CD4-positive, alpha-beta T cell treated with Interleukin-12 subunit alpha and Interleukin-12 subunit beta, for 1 hour (primary cell): Measurements from ENCODE around the gene SNX9.
"Not testable (repeated sequence)": the region's sequence is repeated elsewhere in the genome, so short reads cannot be mapped to it uniquely, and the experiment has no call there.

Source experiments
- DNase-seq: peaks from one replicate; pipeline ENCODE4 v3.0.0-alpha.2; 2020

The SNX9 gene

DNA sequence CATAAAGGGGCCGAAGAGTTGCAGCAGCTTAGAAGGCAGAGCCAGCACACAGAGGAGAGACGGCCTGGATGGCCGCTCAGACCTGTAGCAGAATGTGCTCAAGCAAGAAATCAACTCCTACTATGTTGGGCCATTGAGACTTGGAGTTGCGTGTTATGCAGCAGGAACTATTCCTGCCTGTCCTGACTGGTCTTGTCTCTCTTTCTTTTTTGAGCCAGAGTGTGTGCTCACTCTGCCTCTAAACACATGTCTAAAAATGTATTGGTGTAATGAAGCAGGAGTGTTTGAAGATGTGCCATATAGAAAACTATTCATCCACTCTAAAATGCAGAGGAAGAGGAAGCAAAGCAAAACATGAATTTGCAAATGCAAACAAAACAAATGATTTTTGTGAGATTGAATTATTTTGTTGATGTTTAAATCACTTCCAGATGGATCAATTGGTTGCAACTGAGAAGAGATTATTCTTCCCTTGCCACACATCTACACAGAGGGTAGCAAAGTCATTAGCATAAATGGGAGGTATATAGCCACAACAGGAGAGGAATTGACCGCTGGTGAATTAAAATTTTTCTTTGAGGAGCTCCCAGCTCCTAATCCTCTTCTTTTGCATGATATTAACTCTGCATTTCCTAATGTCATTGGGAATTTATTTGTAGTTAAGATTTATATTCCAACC lies 138.2 kb downstream of the SNX9 start:
- DNase-seq = no peak

DNA sequence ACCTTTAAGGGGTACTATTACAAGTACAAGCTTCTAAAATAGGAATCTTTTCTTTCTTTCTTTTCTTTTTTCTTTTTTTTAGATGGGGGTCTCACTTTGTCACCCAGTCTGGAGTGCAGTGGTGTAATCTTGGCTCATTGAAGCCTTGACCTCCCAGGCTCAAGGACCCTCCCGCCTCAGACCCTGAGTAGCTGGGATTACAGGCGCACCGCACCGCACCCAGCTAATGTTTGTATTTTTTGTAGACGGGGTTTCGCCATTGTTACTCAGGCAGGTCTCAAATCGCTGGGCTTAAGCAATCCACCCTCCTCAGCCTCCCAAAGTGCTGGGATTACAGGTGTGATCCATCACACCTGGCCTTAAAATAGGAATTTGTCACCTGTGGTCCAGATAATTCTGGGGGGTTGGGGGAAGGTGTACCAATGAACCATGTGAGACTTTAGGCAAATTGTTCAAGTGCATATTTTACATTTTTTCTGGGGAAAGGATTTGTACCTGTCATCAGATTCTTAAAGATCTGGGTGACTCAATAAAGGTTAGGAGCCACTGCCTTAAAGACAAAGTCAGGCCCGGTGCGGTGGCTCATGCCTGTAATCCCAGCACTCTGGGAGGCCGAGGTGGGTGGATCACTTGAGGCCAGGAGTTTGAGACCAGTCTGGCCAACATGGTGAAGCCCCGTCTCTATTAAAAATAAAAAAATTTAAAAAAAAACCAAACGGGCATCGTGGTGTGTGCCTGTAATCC lies 139.0 kb downstream of the SNX9 start:
- no peak for DNase-seq

- DNase-seq = no peak
These were observed 139.7 kb downstream of the SNX9 start for GRCh38 chr6:157962601-157963302.

DNA sequence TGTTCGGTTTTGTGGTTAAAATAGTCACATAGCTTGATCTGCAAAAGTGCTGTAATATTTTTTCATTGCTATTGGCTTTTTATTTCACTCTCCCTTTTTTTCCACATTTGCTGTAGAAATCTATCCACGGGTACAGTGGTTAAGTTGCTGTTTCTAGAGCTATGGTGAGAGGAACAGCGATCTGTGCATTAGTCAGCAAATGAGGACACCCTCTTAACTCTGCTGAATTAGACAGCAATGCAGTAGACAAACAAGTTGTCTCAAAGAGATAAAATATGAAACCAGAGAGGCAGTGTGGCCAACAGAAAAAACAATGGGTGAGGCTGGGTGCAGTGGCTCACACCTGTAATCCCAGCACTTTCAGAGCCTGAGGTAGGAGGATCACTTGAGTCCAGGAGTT lies 141.1 kb downstream of the SNX9 start:
- no peak for DNase-seq

- no peak for DNase-seq
These were observed 142.3 kb downstream of the SNX9 start for GRCh38 chr6:157965387-157965786.

DNA sequence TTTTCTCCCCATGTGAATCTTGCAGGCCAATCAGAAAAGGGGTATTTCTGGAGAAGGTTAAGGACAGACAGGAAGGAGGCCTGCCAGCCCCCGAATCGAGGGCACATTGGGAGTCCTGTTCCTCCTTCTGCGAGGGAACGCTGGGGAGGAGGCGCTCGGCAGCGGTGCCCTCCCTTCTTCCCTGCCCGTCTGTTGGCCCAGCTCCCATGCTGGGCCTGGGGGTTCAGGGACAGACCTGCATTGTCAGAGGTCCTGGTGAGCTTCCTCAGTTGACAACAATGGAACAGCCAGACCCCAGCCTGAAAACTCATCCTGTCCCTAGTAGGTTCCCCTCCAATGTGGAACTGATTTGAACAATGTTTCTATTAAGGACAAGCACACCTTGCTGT lies 143.5 kb downstream of the SNX9 start:
- DNase-seq = no peak

- no peak for DNase-seq
These were observed 144.0 kb downstream of the SNX9 start for GRCh38 chr6:157967020-157967419.

GRCh38 chr6:157967486-157967885 lies 144.4 kb downstream of the SNX9 start:
- no peak for DNase-seq

DNA sequence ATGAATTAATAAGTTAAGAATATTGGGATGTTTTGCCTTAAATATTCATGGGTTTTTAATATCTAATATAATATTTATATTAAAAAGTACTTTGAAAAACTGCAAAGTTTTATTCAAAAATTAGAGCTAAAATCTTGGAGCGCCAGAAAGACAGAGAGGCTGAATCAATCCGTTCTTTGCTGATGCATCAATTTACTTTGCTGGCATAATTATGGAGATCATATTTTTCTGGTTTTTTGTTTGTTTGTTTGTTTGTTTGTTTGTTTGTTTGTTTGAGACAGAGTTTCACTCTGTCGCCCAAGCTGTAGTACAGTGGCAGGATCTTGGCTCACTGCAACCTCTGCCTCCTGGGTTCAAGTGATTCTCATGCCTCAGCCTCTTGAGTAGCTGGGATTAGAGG lies 149.1 kb downstream of the SNX9 start:
- DNase-seq = not testable (repeated sequence)

- DNase-seq = no peak
These were observed 151.4 kb downstream of the SNX9 start for GRCh38 chr6:157974341-157974894.

- DNase-seq = no peak
These were observed 151.9 kb downstream of the SNX9 start for GRCh38 chr6:157974967-157975366.

DNA sequence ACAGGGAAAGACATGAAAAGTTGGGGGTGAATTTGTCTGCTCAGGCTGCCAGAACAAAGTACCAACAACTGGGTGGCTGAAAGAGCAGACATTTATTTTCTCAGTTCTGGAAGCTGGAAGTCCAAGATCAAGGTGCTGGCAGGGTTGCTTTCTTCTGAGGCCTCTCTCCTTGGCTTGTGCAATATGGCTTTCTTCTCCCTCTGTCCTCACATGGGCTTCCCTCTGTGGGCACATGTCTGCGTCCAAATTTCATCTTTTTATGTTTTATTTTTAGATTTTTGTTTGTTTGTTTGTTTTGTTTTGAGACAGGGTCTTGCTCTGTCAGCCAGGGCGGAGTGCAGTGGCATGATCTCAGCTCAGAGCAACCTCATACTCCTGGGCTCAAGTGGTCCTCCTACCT lies 152.4 kb downstream of the SNX9 start:
- no peak for DNase-seq

- no peak for DNase-seq
These were observed 153.5 kb downstream of the SNX9 start for GRCh38 chr6:157976345-157977175.

GRCh38 chr6:157977176-157977804 lies 154.2 kb downstream of the SNX9 start:
- no peak for DNase-seq

DNA sequence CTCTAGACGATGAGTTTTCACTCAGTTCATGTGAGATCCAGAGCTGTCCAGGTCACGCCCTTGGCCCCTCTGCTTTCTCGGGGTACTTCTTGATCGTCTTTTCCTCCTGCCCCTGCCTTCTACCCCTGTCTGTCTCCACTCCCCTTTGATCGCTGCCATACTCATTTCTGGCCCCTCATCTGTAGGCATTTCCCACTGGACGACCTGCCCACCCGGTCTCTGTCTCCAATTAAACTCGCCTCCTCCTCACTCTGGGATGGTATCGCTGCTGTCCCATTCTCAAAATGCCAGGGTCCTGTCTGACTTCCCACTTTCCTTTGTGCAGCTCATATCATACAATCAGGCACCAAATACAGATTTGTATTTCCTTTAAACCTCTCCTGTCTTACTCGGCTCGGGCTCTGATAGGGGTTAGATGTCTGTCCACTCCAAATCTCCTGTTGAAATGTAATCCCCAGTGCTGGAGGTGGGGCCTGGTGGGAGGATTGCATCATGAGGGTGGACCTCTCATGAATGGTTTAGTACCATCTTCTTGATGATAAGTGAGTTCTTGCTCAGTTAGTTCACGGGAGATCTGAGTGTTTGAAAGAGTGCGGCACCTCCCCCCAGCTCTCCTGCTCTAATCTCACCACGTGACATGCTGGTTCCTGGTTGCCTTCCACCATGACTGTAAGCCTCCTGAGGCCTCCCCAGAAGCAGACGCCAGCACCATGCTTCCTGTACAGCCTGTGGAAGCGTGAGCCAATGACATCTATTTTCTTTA lies 155.2 kb downstream of the SNX9 start:
- DNase-seq = no peak

- DNase-seq = no peak
These were observed 157.5 kb downstream of the SNX9 start for GRCh38 chr6:157980288-157981131.

DNA sequence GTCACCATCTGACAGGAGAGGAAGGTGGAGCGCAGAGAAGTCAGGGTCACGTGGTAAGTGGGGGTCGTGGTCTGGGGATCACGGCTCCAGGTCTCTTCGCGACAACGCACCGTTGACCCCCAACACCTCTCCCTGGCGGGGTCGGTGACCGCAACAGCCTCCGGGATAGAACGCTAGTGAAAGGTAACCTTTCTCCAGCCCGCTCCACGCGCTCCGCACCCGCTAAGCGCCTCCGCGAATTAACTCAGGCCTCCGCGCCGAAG lies 158.0 kb downstream of the SNX9 start:
- DNase-seq = peak; percentile 20

GRCh38 chr6:157981395-157982101 lies 158.5 kb downstream of the SNX9 start, which contains the start of gene SYNJ2:
TSS of gene SYNJ2 (plus strand) at chr6:157981863. CDS start at chr6:157981962, 99 bp downstream.
- DNase-seq = peak; percentile 88

DNA sequence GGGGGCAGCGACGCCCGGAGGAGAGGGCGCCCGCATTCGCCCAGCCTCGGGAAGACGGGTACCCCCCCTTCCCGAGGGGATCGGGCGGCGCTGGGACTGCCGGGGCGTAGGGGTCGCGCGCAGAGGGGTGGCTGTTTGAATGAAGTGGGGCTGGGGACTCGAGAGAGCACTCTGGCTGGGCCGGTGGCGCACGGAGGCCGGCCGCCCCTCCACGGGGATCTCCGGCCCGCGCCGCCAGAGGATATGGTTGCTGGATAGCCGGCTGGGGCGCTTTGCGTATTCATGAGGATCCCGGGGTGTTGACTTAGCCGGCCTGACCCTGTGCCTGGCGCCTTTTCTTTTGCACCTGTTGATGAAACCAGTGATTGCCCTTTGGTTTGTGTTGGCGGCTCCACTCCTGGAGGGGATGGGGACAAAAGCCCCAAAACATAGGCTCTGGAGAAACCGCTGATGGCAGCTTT lies 159.1 kb downstream of the SNX9 start:
- peak; percentile 27 for DNase-seq
